ENCODE results near the gene CLP1.

CLP1 gene

DNA sequence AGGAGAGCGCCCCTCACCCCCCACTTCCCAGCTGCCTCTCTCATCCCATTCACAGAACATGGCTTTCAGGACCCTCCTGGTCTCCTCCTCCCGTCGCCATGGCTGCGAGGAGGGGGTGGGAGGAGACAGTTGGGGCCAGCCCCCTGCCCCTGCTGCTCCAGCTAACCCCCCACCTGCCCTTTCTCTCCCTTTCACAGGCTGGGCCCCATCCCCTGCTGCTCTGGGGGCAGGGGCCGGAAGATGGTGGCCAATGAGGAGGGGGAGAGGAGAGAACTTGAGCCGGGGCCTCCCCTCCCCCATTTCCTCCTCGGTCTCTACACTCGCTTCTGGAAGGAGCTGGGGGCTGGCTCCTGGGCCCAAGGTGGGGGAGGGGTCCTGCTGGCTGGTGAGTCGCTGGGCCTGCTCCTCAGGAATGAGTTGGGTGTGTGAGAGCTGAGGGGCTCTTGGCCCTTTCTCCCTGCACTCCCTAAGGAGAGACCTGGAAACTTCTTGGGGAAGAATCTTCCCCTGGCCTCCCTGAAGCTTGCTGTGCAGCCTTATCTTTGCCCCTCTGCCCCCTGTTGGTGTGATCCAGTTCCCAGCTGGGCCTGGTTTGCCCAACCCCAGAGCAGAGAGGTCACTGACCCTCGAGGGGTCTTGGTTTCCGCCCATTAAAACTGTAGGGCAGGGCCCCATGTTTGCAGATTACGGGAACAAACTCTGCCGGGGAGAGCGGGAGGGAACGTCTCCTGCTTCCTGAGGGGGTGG lies 18.1 kb upstream of the CLP1 start:
- H3K4me3 ChIP-seq (ENCODE audit: low read depth in 1 of 5, low read length in 5 of 5) = peak overlapping the region; percentile 66 to 90 (median 86)
- no peak overlapping the region for H3K27ac ChIP-seq (ENCODE audit: low read depth, low read length)
- H3K9ac ChIP-seq (ENCODE audit: low read length in 5 of 5) = peak overlapping the region in 3 of 5 donors; percentile 20 to 84 (median 65)

DNA sequence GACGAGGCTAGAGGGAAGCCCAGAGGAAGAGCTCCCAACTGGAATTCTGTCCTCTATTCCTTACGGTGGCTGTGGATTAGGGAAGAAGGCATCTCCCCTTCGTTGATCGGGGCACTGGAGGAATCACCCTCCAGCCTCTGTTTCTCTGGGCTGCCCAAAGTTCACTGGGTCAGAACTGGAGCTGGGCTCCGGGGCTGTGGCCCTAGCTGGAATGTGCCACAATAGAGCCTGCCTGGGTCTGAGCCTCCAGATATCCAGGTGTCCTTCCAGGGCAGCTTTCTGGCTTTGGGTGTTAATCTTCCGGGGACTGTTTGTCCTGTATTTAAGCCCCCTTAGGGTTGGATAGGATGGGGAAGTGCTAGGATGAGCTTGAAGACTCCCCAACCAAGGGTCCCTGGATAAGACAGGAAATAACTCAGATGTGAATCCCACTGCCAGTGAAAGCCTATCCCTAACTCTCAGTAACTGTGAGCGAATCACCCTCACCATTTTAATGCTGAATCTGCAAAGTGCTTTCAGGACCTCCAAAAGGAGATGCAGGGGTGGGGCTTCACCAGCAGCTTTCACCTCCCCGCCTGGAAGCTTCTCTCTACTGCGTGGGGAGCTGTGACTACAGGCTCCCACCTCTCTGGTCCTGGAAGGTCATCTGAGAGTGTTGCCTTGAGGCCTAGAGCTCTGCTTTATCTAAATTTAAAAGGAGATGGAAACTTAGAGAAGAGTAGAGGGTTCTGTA lies 17.3 kb upstream of the CLP1 start:
- H3K4me1 ChIP-seq (ENCODE audit: control insufficient read depth in 5 of 5, insufficient read depth in 5 of 5, low read length in 5 of 5) = peaks cover 4 to 36% (median 33%) of the 10 kb centered on the region in 5 donors
- no peaks in the 10 kb centered on the region for H3K36me3 ChIP-seq (ENCODE audit: control insufficient read depth in 5 of 5, insufficient read depth in 5 of 5, low read length in 5 of 5)
- H3K9ac ChIP-seq (ENCODE audit: low read length in 5 of 5) = peak overlapping the region in 1 of 5 donors; percentile 26
- peaks cover 0 to 6% (median 0%) of the 10 kb centered on the region in 5 donors for H3K27me3 ChIP-seq (ENCODE audit: control insufficient read depth in 5 of 5, insufficient read depth in 4 of 5, low read length in 5 of 5)
- H3K27ac ChIP-seq (ENCODE audit: low read depth, low read length) = no peak overlapping the region
- H3K9me3 ChIP-seq (ENCODE audit: control insufficient read depth in 5 of 5, low read length in 5 of 5) = no peaks in the 10 kb centered on the region
- H3K4me3 ChIP-seq (ENCODE audit: low read depth in 1 of 5, low read length in 5 of 5) = peak overlapping the region in 3 of 5 donors; percentile 31 to 89 (median 85)

More for the DNA sequence above, 18.1 kb upstream of the CLP1 start:
- Histone ChIP-seq H3K27me3 (ENCODE audit: control insufficient read depth in 5 of 5, insufficient read depth in 4 of 5, low read length in 5 of 5) (peaks cover 0 to 6% (median 0%) of the 10 kb centered on the region in 5 donors), H3K9me3 (ENCODE audit: control insufficient read depth in 5 of 5, low read length in 5 of 5) (no peaks in the 10 kb centered on the region), H3K36me3 (ENCODE audit: control insufficient read depth in 5 of 5, insufficient read depth in 5 of 5, low read length in 5 of 5) (no peaks in the 10 kb centered on the region), H3K4me1 (ENCODE audit: control insufficient read depth in 5 of 5, insufficient read depth in 5 of 5, low read length in 5 of 5) (peaks cover 4 to 31% (median 29%) of the 10 kb centered on the region in 5 donors)

DNA sequence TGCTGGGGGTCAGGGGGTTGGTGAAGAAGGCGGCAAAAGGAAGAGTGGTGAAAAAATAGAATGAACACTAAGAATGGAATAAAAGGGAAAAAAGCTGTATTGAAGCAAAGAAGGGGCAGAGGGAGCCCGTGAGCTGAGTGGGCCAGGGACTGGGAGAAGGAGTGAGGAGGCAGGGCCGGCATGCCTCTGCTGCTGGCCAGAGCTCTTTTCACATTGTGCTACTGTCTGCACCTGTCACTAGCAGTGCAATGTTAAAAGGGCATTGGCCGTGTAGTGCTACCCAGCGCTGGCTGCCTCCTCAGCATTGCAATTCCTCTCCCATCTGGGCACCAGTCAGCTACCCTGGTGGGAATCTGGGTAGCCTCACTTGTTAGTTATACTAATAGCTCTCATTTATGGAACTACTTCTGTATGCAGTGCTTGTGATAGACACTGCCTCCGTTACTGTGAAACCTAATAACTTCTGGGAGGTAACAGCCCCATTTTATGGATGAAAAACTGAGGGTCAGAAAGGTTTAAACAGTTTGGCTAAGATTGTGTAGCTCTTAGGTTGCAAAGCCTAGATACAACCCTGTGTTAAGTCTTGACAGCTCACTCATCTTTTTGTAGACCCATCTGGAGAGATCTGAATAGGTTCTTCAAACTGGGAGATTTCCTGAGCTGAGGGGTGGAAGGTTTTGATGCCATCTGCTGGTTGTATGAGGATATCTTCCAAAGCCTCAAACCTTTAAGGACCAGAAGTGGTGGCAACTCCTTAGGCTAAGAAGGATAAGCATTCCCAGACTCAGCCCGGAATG lies 16.4 kb upstream of the CLP1 start:
- no peak overlapping the region for H3K27ac ChIP-seq (ENCODE audit: low read depth, low read length)
- H3K9ac ChIP-seq (ENCODE audit: low read length in 5 of 5) = no peak overlapping the region
- no peaks in the 10 kb centered on the region for H3K9me3 ChIP-seq (ENCODE audit: control insufficient read depth in 5 of 5, low read length in 5 of 5)
- H3K4me1 ChIP-seq (ENCODE audit: control insufficient read depth in 5 of 5, insufficient read depth in 5 of 5, low read length in 5 of 5) = peaks cover 4 to 42% (median 38%) of the 10 kb centered on the region in 5 donors
- H3K27me3 ChIP-seq (ENCODE audit: control insufficient read depth in 5 of 5, insufficient read depth in 4 of 5, low read length in 5 of 5) = peaks cover 1 to 10% (median 7%) of the 10 kb centered on the region in 5 donors
- no peaks in the 10 kb centered on the region for H3K36me3 ChIP-seq (ENCODE audit: control insufficient read depth in 5 of 5, insufficient read depth in 5 of 5, low read length in 5 of 5)
- H3K4me3 ChIP-seq (ENCODE audit: low read depth in 1 of 5, low read length in 5 of 5) = no peak overlapping the region

DNA sequence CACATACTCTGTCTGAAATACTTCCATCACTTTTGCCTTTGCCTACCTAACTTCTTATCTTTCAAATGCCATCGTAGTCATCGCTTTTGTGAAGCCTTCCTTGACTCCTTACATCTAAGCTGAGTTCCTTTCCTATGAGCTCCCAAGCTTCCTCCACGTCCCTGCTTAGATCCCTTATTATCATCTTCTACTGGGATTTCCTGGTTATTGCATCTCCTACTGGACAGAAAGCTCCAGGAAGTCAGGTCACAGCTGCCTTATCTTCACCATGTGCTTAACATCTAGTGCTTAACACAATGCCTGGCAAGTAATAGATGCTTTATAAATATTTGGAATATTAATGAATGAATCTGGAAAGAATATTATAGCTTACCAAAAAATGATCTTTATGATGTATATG lies 13.8 kb upstream of the CLP1 start:
- peaks cover 1 to 51% (median 47%) of the 10 kb centered on the region in 5 donors for H3K4me1 ChIP-seq (ENCODE audit: control insufficient read depth in 5 of 5, insufficient read depth in 5 of 5, low read length in 5 of 5)

DNA sequence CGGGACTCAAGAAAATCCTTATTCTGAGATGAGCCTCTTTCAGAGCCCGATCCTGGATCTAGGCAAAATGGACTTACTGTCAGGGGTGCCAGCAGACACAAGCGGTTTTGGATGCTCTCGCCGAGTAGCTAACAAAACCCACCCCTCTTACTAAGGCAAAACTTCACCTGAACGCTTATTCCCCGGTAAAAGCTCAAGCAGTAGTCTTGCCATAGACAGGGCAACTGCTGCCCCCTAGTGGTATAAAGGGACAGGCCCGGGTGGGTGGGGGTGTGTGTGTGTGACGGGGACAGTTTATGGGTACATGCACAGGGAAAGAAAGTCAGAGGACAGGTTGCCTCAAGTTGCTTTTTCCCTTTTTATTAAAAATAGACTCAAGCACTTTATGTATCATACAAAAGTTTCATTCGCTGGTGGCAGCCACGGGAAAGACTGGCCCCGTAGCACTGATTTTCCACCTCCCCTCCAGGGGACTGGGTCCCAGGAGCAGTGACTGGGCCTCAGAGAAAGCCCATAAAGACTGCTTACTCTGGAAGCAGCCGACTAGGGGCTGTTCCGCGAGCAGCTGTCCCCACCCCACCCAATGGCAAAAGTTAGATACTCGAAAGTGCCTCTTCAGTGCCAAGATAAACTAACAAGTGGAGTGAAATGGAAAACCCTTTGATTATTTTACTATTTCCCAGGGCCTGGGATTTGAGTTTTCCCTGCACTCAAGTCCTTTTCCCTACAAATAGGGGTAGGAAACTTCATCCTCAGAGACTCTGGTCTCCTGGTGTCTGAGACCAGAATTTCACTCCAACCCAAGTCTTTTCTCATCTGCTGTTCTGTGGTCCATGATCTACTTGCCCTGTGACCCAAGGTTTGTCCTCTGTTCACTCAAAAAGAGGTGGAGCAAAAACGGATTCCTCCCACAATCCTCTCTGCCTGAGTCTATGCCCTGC lies 12.5 kb upstream of the CLP1 start:
- Histone ChIP-seq H3K9ac (ENCODE audit: low read length in 5 of 5) (peak overlapping the region in 2 of 5 donors; percentile 27 to 49), H3K9me3 (ENCODE audit: control insufficient read depth in 5 of 5, low read length in 5 of 5) (no peaks in the 10 kb centered on the region), H3K36me3 (ENCODE audit: control insufficient read depth in 5 of 5, insufficient read depth in 5 of 5, low read length in 5 of 5) (no peaks in the 10 kb centered on the region), H3K27me3 (ENCODE audit: control insufficient read depth in 5 of 5, insufficient read depth in 4 of 5, low read length in 5 of 5) (peaks cover 28 to 40% (median 36%) of the 10 kb centered on the region in 5 donors), H3K4me3 (ENCODE audit: low read depth in 1 of 5, low read length in 5 of 5) (peak overlapping the region in 1 of 5 donors; percentile 9), H3K27ac (ENCODE audit: low read depth, low read length) (no peak overlapping the region), H3K4me1 (ENCODE audit: control insufficient read depth in 5 of 5, insufficient read depth in 5 of 5, low read length in 5 of 5) (peaks cover under 1 to 49% (median 44%) of the 10 kb centered on the region in 5 donors)

More for the DNA sequence above, 13.8 kb upstream of the CLP1 start:
- Histone ChIP-seq H3K9ac (ENCODE audit: low read length in 5 of 5) (no peak overlapping the region), H3K4me3 (ENCODE audit: low read depth in 1 of 5, low read length in 5 of 5) (no peak overlapping the region), H3K27me3 (ENCODE audit: control insufficient read depth in 5 of 5, insufficient read depth in 4 of 5, low read length in 5 of 5) (peaks cover 21 to 33% (median 31%) of the 10 kb centered on the region in 5 donors), H3K9me3 (ENCODE audit: control insufficient read depth in 5 of 5, low read length in 5 of 5) (no peaks in the 10 kb centered on the region), H3K27ac (ENCODE audit: low read depth, low read length) (no peak overlapping the region), H3K36me3 (ENCODE audit: control insufficient read depth in 5 of 5, insufficient read depth in 5 of 5, low read length in 5 of 5) (no peaks in the 10 kb centered on the region)

DNA sequence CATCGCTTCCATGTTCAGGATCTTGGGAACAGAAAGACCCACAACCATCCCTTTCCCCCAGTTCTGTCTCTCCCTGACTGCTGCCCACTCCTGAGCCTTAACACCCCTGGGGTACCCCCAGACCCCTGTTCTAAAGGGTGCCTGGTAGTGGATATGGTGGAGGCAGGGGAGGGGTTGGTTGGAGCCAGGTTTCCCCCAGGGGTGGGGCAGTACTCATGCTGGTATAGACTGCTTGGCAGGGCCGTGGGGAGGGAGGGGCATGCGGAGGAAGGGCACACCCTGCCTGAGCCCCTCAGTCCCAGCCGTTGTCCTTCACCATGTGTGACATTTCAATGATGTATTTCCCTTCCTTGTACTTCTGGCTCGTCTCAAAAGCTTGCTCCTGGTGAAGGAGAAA lies 11.9 kb upstream of the CLP1 start:
- Histone ChIP-seq H3K36me3 (ENCODE audit: control insufficient read depth in 5 of 5, insufficient read depth in 5 of 5, low read length in 5 of 5) (no peaks in the 10 kb centered on the region), H3K27ac (ENCODE audit: low read depth, low read length) (no peak overlapping the region), H3K9ac (ENCODE audit: low read length in 5 of 5) (no peak overlapping the region), H3K27me3 (ENCODE audit: control insufficient read depth in 5 of 5, insufficient read depth in 4 of 5, low read length in 5 of 5) (peaks cover 33 to 44% (median 39%) of the 10 kb centered on the region in 5 donors), H3K9me3 (ENCODE audit: control insufficient read depth in 5 of 5, low read length in 5 of 5) (no peaks in the 10 kb centered on the region), H3K4me1 (ENCODE audit: control insufficient read depth in 5 of 5, insufficient read depth in 5 of 5, low read length in 5 of 5) (peaks cover 0 to 49% (median 42%) of the 10 kb centered on the region in 5 donors), H3K4me3 (ENCODE audit: low read depth in 1 of 5, low read length in 5 of 5) (no peak overlapping the region)

DNA sequence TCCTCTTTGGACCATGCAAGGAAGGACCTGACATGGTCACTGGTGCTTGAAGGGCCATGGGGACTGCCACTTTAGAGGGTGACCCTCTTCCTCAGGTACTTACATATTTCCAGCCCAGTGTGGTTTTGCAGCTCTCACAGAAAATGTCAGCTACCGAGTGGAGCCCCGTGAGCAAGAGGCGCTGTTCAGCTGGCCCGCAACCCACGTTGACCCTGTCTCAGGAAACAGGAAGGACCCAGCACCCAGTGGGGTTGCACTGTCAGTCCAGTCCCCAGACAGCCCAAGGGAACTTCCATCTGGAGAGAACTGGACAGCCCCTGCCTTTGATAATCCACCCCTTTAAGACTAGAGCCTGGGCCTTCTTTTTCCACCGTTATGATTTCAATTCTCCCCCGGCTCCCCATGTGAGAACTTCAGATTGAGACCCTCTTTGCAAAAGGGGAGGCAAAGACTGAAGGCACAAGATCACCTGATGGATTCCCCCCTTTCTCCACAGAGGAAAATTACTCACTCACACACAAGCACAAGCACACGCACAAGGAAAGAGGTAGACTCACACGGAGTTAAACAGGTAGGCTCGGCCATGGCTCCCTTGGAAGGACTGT lies 11.3 kb upstream of the CLP1 start:
- Histone ChIP-seq H3K27ac (ENCODE audit: low read depth, low read length) (no peak overlapping the region), H3K4me3 (ENCODE audit: low read depth in 1 of 5, low read length in 5 of 5) (no peak overlapping the region), H3K36me3 (ENCODE audit: control insufficient read depth in 5 of 5, insufficient read depth in 5 of 5, low read length in 5 of 5) (no peaks in the 10 kb centered on the region), H3K9me3 (ENCODE audit: control insufficient read depth in 5 of 5, low read length in 5 of 5) (no peaks in the 10 kb centered on the region), H3K4me1 (ENCODE audit: control insufficient read depth in 5 of 5, insufficient read depth in 5 of 5, low read length in 5 of 5) (peaks cover 0 to 49% (median 41%) of the 10 kb centered on the region in 5 donors), H3K27me3 (ENCODE audit: control insufficient read depth in 5 of 5, insufficient read depth in 4 of 5, low read length in 5 of 5) (peaks cover 33 to 45% (median 39%) of the 10 kb centered on the region in 5 donors), H3K9ac (ENCODE audit: low read length in 5 of 5) (no peak overlapping the region)

DNA sequence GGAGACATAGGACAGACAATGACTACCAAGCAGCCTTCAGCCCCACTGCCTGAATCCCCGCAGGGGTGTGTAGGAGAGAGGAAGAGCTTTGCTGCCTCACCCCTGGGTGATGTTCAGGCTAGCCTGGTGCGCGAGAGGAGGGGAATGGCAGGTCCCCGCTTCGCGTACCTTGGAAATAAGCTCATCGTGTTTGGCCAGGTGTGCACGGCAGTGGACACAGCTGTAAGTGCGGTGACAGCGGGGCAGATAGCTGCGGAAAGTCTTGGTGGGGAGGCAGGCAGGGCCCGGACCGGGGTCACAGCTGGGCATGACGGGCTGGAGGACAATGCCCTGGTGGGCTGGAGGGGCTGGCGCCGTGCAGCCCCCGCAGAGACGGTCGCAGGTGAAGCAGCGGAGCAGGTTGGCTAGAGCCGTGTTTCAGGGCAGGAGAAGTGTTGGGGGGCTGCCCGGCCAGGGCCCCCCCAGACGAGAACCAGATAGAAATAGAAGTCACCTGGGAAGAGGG lies 10.7 kb upstream of the CLP1 start:
- Histone ChIP-seq H3K9ac (ENCODE audit: low read length in 5 of 5) (no peak overlapping the region), H3K36me3 (ENCODE audit: control insufficient read depth in 5 of 5, insufficient read depth in 5 of 5, low read length in 5 of 5) (no peaks in the 10 kb centered on the region), H3K4me3 (ENCODE audit: low read depth in 1 of 5, low read length in 5 of 5) (no peak overlapping the region), H3K27me3 (ENCODE audit: control insufficient read depth in 5 of 5, insufficient read depth in 4 of 5, low read length in 5 of 5) (peaks cover 33 to 48% (median 39%) of the 10 kb centered on the region in 5 donors), H3K9me3 (ENCODE audit: control insufficient read depth in 5 of 5, low read length in 5 of 5) (no peaks in the 10 kb centered on the region), H3K4me1 (ENCODE audit: control insufficient read depth in 5 of 5, insufficient read depth in 5 of 5, low read length in 5 of 5) (peaks cover 0 to 49% (median 41%) of the 10 kb centered on the region in 5 donors), H3K27ac (ENCODE audit: low read depth, low read length) (no peak overlapping the region)

All from subcutaneous abdominal adipose tissue (tissue), 5 donors.